ENCODE data around the gene GNA12.

GNA12 gene

DNA sequence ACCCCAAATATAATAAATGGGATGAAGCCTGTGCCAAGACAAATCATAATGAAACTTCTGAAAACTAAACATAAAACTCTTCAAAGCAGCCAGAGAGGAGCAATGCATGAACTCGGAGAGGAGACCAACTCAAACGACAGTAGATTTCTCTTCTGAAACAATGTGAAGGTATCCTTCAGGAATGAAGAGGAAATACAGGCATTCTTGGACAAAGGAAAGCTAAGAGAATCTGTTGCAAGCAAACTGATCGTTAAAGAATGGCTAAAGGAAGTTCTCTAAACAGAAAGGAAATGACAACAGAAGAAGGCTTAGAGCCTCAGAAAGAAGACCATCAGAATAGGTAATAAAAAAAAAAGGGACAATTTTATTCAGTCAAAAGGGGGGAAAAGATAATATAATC, 6.6 kb downstream of the GNA12 start:
- Histone ChIP-seq H4K20me1 (ENCODE audit: insufficient read depth, low read length) (no peaks in the 10 kb centered on the region), H3K9me2 (replicated peaks; ENCODE audit: insufficient read depth, low read length) (no peaks in the 10 kb centered on the region), H3K4me2 (ENCODE audit: low read depth, low read length) (no peak overlapping the region), H3K9ac (ENCODE audit: low read length) (no peak overlapping the region), H3F3A (ENCODE audit: insufficient read depth, low read length) (no peaks in the 10 kb centered on the region), H3K79me2 (ENCODE audit: low read length) (peaks cover 54% of the 10 kb centered on the region), H3K9me3 (replicated peaks; ENCODE audit: insufficient read depth, low read length) (no peaks in the 10 kb centered on the region), H3K27me3 (replicated peaks; ENCODE audit: insufficient read depth, low read length) (no peaks in the 10 kb centered on the region), H3K4me3 (ENCODE audit: low read length) (no peak overlapping the region), H3K36me3 (replicated peaks; ENCODE audit: insufficient read depth, low read length) (no peaks in the 10 kb centered on the region), H3K27ac (ENCODE audit: low read length) (no peak overlapping the region), H3K4me1 (ENCODE audit: low read length) (no peaks in the 10 kb centered on the region), H2AFZ (ENCODE audit: low read length) (no peak overlapping the region)
- DNase-seq: no peak
- no peak for TF ChIP-seq EZH2phosphoT487 (IDR thresholded peaks at IDR 0.05; ENCODE audit: low read length)
- TF ChIP-seq EZH2 (optimal IDR thresholded peaks at IDR 0.05; ENCODE audit: low read depth, low read length): no peak
- TF ChIP-seq CTCF (IDR thresholded peaks at IDR 0.05; ENCODE audit: low read length): no peak

- no peaks in the 10 kb centered on the region for H3F3A ChIP-seq (ENCODE audit: insufficient read depth, low read length)
- H3K4me3 ChIP-seq (ENCODE audit: low read length): no peak overlapping the region
- no peak overlapping the region for H3K27ac ChIP-seq (ENCODE audit: low read length)
- H3K9me3 ChIP-seq (replicated peaks; ENCODE audit: insufficient read depth, low read length): no peaks in the 10 kb centered on the region
- H3K9ac ChIP-seq (ENCODE audit: low read length): no peak overlapping the region
- H2AFZ ChIP-seq (ENCODE audit: low read length): no peak overlapping the region
- H3K4me1 ChIP-seq (ENCODE audit: low read length): no peaks in the 10 kb centered on the region
- no peaks in the 10 kb centered on the region for H4K20me1 ChIP-seq (ENCODE audit: insufficient read depth, low read length)
- TF ChIP-seq CTCF (IDR thresholded peaks at IDR 0.05; ENCODE audit: low read length) (no peak), EZH2phosphoT487 (IDR thresholded peaks at IDR 0.05; ENCODE audit: low read length) (no peak), EZH2 (optimal IDR thresholded peaks at IDR 0.05; ENCODE audit: low read depth, low read length) (no peak)
- no peak for DNase-seq
- no peaks in the 10 kb centered on the region for H3K9me2 ChIP-seq (replicated peaks; ENCODE audit: insufficient read depth, low read length)
- peaks cover 48% of the 10 kb centered on the region for H3K79me2 ChIP-seq (ENCODE audit: low read length)
- H3K27me3 ChIP-seq (replicated peaks; ENCODE audit: insufficient read depth, low read length): no peaks in the 10 kb centered on the region
- no peaks in the 10 kb centered on the region for H3K36me3 ChIP-seq (replicated peaks; ENCODE audit: insufficient read depth, low read length)
- H3K4me2 ChIP-seq (ENCODE audit: low read depth, low read length): no peak overlapping the region
These were observed 9.2 kb downstream of the GNA12 start for GRCh38 chr7:2834748-2835441.

DNA sequence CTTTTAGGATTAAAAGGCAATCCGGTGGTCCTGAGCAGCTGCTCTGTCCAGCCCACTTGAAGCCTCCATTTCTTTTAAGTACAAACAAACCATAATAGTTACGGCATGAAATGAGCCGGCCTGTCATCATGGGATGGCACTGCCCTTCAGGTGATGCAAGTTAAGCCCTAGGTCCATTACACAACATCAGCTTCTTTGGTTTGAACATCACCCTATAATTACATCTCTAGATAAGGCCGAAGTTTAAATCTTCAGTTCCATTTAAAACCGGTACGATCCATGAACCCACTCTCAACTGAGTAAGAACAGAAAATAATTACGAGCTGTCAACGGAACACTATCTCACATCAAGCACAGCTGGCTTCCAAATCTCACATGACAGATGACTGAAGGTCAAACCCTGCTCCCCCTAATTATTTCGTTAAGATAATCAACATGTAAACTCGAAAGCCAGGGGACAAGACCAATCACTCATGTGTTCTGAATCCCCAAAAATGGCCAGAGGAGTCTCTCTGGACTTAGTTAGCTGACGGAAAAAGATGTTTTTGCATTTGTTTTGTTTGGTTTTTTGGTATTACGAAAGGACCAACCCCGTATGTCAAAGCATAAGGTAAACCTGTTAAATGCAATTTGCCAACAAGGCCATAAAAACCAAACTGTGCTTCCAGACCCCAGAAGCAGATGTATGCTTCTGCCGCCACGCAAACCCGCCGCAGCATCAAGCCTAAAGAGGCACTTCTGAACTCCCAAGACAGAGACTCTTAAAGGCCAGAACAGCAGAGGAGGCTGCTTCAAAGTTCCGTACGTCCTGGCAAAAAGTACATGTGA, 10.8 kb downstream of the GNA12 start:
- Histone ChIP-seq H4K20me1 (ENCODE audit: insufficient read depth, low read length) (no peaks in the 10 kb centered on the region), H3K9ac (ENCODE audit: low read length) (no peak overlapping the region), H3F3A (ENCODE audit: insufficient read depth, low read length) (no peaks in the 10 kb centered on the region), H3K4me2 (ENCODE audit: low read depth, low read length) (no peak overlapping the region), H3K27me3 (replicated peaks; ENCODE audit: insufficient read depth, low read length) (no peaks in the 10 kb centered on the region), H3K4me1 (ENCODE audit: low read length) (no peaks in the 10 kb centered on the region), H3K4me3 (ENCODE audit: low read length) (no peak overlapping the region), H3K9me2 (replicated peaks; ENCODE audit: insufficient read depth, low read length) (no peaks in the 10 kb centered on the region), H2AFZ (ENCODE audit: low read length) (no peak overlapping the region), H3K36me3 (replicated peaks; ENCODE audit: insufficient read depth, low read length) (no peaks in the 10 kb centered on the region), H3K9me3 (replicated peaks; ENCODE audit: insufficient read depth, low read length) (no peaks in the 10 kb centered on the region), H3K27ac (ENCODE audit: low read length) (no peak overlapping the region), H3K79me2 (ENCODE audit: low read length) (peaks cover 34% of the 10 kb centered on the region)
- DNase-seq: no peak
- TF ChIP-seq EZH2phosphoT487 (IDR thresholded peaks at IDR 0.05; ENCODE audit: low read length): no peak
- TF ChIP-seq CTCF (IDR thresholded peaks at IDR 0.05; ENCODE audit: low read length): no peak

Data from MM.1S (cell line).